Dermis blood vessel endothelial cell (primary cell): ENCODE results near the gene MXI1. TPM values are rescaled to one million over a fixed set of nuclear protein-coding genes. Genes with fewer than 3 reads are reported as not detected.
A peak's percentile ranks its signal among the peaks of the same experiment; 100 is the strongest.

ENCODE experiments used
- DNase-seq: peaks from one replicate; pipeline ENCODE4 v3.0.0; 2010
- total RNA-seq: library from RNA; depleted of rRNA; stranded (reverse); fragments of >200 nt; gene quantifications from 2 replicates; pipeline ENCODE4 v1.2.3, GENCODE V29; 2014

MXI1 gene
- total RNA-seq, result 9.3 and 9.5 TPM in 2 replicates

DNA sequence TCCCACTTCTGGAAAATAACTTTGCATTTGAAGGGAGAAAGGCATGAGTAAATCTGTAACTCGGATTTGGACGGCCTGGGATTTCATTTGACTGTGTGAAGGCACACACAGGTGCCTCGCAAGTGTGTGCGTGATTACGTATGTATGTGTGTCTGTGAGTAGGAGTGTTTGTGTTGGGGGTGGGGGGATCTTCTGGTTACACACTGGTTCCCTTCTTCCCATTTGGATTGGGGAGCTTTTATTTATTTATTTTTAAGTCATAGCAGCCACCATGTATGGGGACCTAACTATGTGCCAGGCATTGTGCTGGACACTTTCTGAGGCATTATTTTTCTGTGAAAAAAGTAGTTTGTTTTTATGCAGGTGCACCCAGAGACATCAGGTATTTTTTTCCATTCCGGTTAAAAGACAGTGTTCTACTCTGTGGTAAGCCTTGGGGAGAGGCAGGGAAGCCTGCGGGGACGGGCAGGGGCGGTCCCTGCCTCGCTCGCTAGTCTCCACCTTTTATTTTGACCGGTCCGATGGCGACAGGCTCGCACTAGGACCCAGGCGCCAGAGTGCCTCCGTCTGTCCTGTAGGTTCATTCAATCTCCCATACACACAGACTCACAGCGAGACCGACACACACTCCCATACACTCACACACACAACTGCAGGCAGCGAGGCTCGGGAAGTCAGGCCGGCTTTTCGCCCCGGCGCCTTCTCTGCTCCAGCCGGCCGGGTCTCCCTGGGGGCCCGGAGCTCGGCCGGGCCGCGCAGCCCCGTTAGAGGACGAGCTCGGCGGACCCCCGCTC lies at the start of gene MXI1:
Gene MXI1 (plus strand): TSS at position 595 of the 794 bp plus-strand sequence. CDS start 204 bp downstream, outside the sequence.
- peak; percentile 79 for DNase-seq

DNA sequence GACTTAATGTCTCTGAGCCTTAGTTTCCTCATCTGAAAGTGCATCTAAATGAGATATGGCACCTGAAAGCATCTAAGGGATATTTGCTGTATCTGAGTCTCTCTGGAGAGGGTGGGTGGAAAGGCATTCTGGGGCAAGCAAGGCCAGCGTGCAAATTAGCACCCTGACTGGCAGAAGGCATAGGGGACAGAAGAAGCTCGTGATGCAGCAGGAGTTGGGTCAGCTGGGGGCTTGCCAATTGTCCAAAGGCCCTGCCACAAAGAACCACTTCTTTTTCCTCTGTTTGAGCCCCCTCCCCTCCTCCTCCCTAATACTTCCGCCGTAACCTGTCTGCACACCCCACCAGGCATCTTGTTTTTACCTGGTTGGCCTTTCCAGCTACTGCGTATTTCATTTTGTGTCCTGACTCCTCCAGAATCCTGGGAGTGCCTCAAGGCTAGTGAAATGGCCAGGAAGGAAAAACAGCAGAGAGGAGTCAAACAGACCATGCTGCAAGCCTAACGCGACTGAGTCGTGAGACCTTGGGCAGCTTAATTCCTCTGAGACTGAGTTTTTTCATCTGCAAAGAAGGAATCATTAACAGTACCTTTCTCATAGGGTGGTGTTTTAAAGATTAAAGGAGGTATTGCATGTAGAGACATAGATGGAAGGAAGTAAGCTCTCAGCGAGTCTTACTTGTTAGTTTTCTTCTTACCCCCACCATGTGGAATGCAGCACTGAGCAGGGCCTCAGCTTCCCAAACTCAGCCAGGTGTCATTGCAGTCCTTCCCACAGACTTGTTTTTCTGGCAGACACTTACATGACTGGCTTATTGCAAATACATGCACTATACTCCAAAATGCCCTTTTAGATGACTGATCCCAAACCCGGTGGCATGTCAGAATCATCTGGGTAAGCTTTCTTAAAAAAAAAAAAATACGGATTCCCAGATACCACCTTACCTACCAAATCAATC lies 49.1 kb upstream of the MXI1 start:
- no peak for DNase-seq

DNA sequence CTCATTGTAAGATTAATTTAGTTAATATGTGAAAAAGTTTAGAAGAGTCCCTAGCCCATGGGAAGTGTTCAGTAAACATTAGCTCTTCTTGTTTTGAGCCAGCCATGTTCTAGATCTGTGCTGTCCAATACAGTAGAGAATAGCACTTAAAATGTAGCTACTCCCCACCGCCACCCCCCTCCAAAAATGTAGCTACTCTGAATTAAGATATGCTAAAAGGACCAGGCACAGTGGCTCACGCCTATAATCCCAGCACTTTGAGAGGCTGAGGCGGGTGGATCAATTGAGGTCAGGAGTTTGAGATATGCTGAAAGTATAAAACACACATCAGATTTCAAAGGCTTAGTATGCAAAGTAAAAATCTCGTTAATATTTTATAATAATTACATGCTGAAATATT lies 47.3 kb upstream of the MXI1 start:
- no peak for DNase-seq

DNA sequence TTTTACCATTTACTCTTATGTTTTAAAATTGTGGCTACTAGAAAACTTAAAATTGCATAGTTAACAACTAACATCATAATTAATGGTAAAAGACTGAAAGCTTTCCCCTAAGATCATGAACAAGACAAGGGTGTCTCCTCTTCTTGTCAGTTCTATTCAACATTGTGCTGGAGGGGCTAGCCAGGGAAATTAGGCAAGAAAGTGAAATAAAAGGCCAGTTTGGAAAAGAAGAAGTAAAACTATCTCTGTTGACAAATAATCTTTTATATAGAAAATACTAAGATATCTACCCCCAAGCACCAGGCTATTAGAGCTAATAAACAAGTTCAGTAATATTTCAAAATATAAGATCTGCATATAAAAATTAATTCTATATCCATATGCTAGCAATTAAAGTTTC lies 46.9 kb upstream of the MXI1 start:
- no peak for DNase-seq

DNA sequence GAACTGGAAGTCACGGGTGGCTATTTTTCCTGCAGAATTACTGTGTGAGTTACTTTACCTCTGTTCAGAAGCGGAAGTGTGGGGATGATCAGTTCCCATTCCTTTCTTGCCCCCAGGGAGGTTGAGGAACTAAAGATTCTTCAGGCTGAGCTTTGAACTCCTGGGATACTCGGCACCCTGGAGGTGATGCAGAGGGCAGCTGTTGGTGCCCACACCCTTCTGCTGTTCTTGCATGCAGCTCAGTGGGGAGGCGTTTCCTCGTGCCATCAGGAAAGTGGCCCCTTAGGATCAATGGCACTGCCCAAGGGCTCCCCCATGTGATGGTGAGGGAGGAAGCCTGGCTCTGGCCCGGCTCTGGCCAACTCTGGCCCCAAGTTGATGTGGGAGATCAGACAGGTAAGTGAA lies 44.7 kb upstream of the MXI1 start:
- no peak for DNase-seq

DNA sequence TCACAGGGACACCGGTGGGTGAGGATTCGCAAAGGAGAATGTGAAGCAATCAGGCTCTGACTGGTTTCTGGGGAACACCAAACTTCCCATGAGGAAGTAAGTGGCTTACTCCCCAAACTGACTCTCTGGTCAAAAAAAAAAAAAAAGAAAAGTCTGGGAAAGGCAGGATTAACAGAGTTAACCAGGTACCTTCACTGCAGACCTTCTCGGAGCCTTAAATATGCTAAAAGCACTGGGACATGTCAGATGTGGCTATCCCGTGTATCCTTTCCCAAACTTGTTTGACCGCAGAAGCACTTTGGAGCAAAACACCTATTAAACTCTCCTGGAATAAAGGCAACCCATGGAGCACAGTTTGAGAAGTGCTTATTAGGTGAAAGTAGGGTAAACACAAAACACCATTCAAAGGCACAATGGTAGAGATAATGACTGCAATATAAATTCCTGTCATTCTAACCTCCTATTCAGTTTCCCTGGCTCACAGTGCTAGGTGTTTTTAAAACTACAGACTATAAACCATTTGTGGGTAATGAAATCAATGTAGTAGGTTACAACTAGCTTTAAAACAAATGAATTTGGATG lies 44.1 kb upstream of the MXI1 start:
- no peak for DNase-seq

DNA sequence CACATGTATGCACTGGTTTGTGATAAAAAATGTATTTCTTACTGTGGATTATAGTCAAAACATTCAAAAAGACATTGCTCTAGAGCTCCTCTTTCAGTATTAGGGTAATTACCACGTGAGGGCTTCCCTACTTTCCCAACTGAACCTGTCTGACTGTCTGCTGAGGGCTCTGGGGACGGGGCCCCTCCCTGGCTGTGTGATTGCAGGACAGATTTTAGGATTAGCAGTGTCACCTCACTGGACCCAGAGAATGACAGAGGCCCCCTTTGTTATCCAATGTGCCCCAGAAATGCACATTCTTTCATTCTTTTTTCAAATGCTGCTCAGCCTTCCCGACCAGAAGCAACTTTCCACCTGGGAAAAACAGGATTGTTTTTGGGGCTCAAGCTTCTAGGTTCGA lies 43.6 kb upstream of the MXI1 start:
- DNase-seq, result no peak

DNA sequence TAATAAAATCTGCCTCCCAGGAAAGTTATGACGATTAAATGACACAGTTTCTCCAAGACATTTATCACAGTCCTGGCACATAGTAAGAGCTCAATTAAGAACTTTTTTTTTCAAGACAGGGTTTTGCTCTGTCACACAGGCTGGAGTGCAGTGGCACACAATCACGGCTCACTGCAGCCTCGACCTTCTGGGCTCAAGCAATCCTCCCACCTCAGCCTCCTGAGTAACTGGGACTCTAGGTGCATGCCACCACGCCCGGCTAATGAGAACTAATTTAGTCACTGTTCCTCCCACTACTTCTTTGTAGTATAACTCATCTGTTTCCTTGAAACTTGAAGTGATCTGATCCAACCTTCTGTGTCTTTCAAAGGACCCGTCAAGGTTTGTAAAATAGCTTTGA lies 42.2 kb upstream of the MXI1 start:
- no peak for DNase-seq

DNA sequence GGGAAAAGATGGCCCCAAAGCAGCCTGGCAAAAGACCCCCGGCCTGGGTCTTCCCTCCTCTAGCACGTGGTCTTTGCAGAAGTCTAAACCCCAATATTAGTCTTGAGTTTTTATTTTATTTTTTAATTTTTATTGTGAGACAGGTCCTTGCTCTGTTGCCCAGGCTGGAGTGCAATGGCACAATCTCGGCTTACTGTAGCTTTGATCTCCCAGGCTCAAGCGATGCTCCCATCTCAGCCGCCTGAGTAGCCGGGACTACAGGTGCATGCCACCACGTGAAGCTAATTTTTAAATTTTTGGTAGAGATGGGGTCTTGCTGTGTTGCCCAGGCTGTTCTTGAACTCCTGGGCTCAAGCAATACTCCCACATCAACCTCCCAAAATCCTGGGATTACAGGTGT lies 40.3 kb upstream of the MXI1 start:
- DNase-seq, result no peak

DNA sequence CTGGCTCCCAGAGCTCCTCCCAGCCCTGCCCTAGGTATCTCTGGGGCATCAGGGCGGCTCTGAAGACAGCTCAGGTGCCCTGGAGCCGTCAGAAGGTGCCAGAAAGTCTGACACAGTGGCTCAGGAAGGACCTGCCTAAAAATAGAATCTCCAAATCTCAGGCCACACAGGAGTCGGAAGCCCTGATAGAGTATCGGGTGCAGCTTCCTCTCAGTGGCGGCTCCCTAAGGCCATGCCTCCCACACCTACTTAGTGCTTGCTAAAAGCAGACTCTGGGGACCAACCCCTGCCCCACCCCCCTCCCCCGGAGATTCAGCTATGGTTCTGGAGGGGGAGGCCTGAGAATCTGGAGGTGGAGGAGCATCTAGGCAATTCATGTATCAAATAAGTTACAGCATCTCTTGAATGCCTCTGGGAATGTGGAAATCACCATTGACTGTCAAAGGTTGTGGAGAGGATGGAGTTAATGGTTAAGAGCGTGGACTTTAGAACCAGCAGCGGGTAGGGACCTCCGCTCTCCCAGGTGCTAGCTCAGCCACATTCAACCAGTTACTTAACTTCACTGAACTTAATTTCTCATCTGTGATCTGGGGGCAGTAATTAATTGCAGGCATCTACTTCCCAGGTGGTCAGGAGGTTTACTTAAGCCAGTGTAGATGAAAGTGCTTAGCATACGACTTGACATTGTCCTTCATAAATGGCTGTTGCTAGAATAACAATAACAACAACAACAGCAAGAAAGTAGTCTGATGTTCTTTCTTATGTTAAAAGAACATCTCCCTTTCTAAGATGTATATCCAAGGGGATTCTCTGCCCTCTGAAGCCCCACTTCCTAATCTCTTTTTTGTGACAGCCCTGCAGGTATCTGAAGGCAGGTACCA lies 38.6 kb upstream of the MXI1 start:
- no peak for DNase-seq

DNA sequence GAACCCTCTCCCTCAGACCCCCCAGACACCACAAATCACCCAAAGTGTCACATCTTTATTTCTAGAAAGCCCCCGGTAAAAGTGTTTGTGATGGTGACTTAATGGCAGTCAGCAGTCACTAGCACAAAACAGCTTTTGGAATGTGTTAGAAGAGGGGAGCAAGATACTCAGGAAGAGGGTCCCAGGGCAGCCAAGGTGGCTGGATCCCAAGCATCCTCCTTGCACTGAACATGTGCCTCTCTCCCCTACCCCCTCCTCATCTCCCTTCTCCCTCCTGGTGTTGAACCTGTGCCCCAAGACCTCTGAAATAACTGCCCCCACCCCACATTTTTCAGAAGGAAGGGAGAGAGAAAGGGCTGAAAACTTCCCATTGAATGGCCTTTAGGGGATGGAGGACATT lies 37.8 kb upstream of the MXI1 start:
- no peak for DNase-seq

DNA sequence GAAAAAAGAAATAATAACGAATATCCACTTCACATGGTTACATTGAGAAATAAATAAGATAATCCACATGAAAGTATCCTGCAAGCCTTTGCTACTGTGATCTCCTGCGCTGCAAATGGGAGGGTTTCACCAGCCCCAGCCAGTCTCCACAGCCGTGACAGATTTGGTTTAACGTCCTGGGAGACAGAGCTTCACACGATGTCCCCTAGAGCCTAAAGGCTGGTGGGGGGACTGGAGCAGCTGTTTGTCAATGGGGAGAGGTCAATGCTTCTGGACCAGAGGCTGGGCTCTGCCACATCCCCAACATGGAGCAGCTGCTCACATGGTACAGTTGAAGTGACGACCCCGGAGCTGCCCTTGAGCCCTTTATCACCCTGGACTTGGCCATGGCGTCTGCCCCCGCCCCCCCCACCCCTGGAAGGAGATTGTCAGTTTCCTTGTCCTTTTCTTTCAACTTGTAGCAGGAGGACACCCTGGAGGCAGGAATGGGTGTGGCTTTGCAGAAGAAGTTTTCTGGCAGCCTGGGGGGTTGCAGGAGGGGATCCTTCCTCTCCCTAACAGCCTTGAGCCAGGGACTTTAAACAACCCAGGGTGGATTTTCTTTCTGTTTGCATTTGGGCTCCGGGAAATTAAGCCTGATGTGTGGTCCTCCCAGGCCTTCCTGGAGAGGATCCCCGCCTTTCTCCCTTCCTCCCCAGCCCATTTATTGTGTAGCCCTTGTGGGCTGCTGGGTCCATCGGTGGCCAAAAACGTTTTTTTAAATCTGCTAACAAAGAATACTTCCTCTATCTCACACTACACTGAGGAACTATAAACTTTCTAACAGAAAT lies 37.0 kb upstream of the MXI1 start:
- DNase-seq, result no peak

DNA sequence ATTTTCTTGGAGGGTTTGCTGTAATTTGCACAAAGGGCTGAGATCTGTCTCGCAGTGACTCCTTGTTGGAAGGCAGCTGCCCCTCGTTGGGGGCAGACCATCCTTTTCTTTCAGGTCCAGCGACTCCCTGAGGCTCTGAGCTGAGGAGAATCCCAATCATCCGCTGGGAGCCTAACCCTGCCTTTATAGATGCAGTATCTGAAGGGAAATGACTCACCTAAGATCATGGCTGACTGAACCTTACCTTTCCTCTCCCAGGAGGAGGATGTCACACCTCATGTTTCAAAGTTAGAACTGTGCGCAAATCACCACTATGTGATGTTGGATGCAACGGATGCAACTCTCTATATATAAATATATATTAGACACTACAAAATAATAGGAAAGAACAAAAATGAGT lies 36.4 kb upstream of the MXI1 start:
- no peak for DNase-seq

DNA sequence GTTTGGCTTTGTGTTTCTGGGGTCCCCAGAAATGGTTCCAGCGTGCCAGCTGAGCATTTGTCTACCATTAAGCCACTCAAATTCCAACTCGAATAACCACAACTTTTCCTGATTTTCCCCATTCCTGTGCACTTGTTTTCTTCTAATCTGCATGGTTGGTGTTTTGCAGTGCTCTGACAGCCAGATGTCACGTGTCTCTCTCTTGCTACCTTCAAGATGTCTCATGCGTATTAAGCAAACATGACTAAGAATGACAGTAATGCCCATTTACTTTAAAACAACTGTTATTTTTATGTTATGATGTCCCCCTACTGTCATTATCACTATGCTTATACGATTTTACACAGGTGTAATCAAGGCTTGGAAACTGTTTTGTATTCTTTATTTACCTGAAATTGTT lies 35.2 kb upstream of the MXI1 start:
- no peak for DNase-seq

DNA sequence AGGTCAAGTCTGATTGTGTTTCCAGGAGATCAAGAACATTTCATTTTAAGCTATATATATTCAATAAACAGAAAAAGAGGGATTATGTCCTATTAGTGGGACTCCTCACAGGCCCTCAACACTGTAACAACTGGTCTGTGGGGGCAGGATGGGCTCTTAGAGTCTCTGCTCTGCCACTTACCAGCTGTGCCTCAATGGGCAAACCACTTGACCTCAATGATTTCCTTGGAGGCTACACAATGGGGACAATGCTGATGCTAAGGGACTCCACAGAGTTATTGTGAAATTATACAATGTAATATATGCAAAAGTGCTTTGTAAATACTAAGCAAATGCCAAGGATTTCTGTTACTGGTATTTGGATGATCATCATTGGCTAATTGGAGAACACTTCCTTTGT lies 33.2 kb upstream of the MXI1 start:
- DNase-seq, result no peak

DNA sequence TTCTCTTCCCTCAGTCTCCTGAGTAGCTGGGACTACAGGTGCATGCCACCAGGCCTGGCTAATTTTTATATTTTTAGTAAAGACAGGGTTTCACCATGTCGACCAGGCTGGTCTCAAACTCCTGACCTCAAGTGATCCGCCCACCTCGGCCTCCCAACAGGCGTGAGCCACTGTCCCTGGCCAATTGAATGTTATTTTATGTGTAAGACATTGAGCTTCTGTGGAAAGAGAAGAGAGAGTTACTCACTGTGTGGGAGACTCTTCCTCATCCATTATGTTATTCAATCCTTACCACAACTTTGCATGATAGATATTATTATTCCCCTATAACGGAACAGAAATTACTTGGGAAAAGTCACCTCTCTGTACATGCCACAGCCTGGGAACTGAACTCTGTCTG lies 32.6 kb upstream of the MXI1 start:
- DNase-seq, result no peak

DNA sequence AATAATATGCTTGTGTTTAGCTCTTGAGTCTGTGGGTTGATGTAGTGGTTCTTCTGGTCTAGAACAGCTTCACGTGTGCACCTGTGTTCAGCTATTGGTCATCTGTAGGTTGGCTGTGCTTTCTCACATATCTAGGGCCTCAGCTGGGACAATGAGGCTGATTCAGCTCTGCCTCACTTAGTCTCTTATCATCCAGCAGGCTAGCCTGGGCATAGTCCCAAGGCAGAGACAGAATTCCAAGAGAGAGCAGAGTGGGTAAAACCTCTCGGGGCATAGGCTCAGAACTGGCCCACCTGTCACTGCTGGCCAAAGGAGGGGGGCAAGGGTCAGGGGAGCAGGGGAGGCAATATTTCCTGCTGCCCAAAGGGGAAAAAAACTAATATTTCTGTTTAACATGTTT lies 32.0 kb upstream of the MXI1 start:
- DNase-seq, result no peak

DNA sequence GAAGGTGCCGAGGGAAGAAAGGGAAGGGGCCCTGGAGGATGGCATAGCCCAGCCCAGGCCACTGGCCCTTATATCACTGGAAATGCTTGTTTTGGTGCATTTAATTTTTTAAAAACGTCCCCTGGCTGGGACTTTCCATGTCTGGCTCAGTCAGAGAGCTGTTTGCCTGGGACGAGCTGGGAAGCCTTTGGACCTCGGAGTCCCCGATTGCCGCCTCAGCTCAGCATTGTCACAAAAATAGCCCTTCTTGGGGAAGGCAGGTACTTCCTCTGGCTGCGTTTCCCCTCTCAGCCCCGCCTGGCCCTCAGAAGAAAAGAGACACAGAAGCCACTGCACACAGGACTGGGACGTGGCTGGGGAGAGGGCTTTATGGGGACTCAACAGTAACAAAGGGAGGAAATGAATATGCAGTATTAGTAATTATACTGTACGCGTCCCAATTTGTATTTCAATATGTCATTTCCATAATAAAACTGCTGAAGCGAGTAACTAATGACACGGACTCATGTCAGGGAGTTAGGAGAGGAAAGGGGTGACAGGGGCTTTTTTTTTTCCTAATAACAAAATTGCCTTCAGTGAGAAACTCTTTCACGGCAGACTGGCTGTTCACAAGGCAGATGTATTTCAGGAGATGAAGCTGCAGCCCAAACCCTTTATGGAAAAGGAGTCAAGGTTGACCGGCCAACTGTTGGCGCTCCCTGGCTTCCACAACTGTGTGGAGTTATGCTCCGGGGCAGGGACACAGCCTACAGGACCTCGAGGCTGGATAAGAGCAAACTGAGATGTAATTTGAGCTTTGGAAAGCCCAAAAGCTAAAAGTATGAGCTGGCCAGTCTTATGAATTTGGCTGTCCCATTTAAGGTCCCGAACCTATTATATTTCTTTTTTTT lies 31.0 kb upstream of the MXI1 start:
- DNase-seq, result peak; percentile 20

DNA sequence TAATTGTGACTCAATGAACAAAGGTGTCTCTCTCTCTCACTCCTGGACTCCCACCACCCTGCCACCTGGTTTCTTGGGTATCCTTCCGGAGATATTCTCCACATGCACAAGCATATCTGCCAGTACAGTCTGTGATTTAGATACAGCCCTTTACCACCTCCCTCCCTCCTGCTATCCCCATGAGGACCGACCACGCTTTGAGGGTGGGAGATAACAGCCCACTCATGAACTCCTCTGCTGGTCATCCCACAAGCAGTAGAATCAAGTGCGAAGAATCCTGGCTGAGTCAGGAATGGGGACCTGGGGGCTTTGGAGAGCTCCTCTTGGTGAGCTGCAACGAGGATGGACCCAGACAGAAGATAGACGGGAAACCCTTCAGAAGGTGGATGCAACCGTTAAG lies 28.2 kb upstream of the MXI1 start:
- DNase-seq, result no peak

DNA sequence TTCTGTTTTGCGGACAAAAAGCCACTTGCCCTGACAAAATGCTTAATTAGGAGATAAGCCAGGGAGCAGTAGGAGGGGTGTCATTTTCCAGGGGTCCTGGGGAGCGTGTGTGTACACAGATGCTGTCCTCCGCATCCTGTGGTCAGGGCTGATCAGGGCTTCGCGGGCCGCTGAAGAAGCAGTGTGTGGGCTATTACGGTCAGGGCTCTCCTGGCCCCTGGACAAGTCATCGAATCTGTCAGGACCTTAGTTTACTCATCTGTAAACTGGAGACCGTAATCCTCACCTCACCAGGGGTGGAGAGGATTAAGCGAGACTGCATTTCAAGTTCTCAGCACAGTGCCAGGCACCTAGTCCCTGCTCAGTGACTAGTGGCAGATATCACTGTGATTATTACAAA lies 26.0 kb upstream of the MXI1 start:
- DNase-seq, result no peak
